ENCODE data around the gene DPH2. TPM values are rescaled to one million over a fixed set of nuclear protein-coding genes. Genes with fewer than 3 reads are reported as not detected.

The DPH2 gene
- polyA plus RNA-seq, 3 donors = 13.0 to 23.6 (median 14.1) TPM

DNA sequence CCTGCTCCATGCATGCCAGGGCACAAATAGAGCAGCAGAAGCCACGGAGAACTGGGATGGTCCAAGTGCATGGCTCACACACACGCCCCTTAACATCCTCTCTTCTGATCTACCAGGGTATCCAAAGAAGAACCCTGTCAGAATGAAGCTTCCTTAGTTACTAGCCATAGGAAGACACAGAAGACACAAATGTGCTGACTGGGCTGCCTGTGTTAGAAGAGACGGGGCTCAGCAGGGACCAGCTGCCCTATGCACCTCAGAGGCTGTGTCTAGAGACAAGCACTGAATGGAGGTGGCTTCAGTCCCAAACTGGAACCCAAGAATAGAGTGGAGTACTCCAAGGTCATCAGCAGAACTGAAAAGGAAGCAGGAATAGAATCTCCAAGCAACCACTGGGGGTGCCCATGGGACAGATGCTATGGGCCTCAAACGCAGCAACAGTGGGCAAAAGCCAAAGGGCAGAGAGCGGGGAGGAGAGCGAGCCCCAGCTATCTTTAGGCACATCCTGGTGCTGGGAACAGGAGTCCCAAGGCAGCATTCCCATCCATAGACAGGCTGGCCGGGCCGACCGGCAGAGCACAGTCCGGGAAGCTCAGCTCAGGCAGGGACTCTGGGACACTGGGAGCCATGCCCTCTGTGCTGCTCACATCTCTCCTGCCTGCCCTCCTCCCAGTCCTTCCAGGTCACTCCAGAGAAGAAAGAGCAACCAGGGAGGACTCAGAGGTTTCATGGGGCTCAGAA, 51.9 kb downstream of the DPH2 start:
- H3K4me1 ChIP-seq (ENCODE audit: control insufficient read depth in 1 of 2, insufficient read depth in 2 of 2, low read length in 2 of 2) = no peaks in the 10 kb centered on the region
- Mint-ChIP-seq H3K27me3 (ENCODE audit: low read depth in 3 of 3) (peaks cover 0 to 7% (median 2%) of the 10 kb centered on the region in 3 donors), H3K36me3 (no peaks in the 10 kb centered on the region), H3K9me3 (no peaks in the 10 kb centered on the region), H3K27ac (no peak overlapping the region), H3K4me3 (no peak overlapping the region), H3K4me1 (no peaks in the 10 kb centered on the region)
- no peaks in the 10 kb centered on the region for H3K27me3 ChIP-seq (ENCODE audit: control insufficient read depth in 2 of 2, insufficient read depth in 2 of 2, low read length in 2 of 2)
- H3K36me3 ChIP-seq (replicated peaks in 1 of 2; ENCODE audit: control insufficient read depth in 1 of 2, insufficient read depth in 2 of 2, low read length in 2 of 2) = no peaks in the 10 kb centered on the region
- WGBS (ENCODE audit: insufficient coverage) = 88% methylated on average over 10 of the region's 10 CpGs
- no peak overlapping the region for H3K4me2 ChIP-seq (replicated peaks; ENCODE audit: extremely low read depth, low read length, poor library complexity, severe bottlenecking)
- H3K27ac ChIP-seq (ENCODE audit: low read depth in 1 of 2, low read length in 2 of 2) = no peak overlapping the region
- intact Hi-C loops (cut with micrococcal nuclease) = no loop called here
- H2AFZ ChIP-seq (ENCODE audit: insufficient read depth, low read depth, low read length, poor library complexity, severe bottlenecking) = no peak overlapping the region
- H3K9ac ChIP-seq (ENCODE audit: insufficient read depth, low read length, poor library complexity, severe bottlenecking) = no peak overlapping the region
- H3K4me3 ChIP-seq (replicated peaks in 1 of 3; ENCODE audit: low read depth in 2 of 3, low read length in 3 of 3) = no peak overlapping the region
- no peaks in the 10 kb centered on the region for H3K9me3 ChIP-seq (replicated peaks in 1 of 2; ENCODE audit: control insufficient read depth in 1 of 2, insufficient read depth in 1 of 2, low read length in 2 of 2)
- DNase-seq = no peak
- TF ChIP-seq CTCF (IDR thresholded peaks at IDR 0.05) = no peak
- no peaks in the 10 kb centered on the region for H4K20me1 ChIP-seq (ENCODE audit: insufficient read depth, low read length)
- H3K79me2 ChIP-seq (ENCODE audit: insufficient read depth, low read length) = no peaks in the 10 kb centered on the region

Other genes with a start within 250 kb of the DPH2 start
- under 1 TPM in 1 of 3 donors, not detected in 2; 0.15 TPM for gene ARTN, start 36.2 kb upstream of the DPH2 start, polyA plus RNA-seq
- 10 to 100 TPM; 10.1 to 20.4 (median 10.6) TPM for gene IPO13, start 23.1 kb upstream of the DPH2 start, polyA plus RNA-seq
- 1,000 to 10,000 TPM in 1 of 3 donors, 100 to 1,000 TPM in 2; 465 to 1,219 (median 954) TPM for gene ATP6V0B, start 5.0 kb downstream of the DPH2 start, polyA plus RNA-seq
- under 1 TPM in 2 of 3 donors, not detected in 1; 0.30 to 0.35 TPM for gene B4GALT2, start 9.2 kb downstream of the DPH2 start, polyA plus RNA-seq
- gene CCDC24, start 21.6 kb downstream of the DPH2 start, polyA plus RNA-seq = 1 to 10 TPM; 1.1 to 3.0 (median 1.9) TPM
- not detected for gene SLC6A9, start 61.5 kb downstream of the DPH2 start, polyA plus RNA-seq
- not detected for gene KLF17, start 148.8 kb downstream of the DPH2 start, polyA plus RNA-seq
- gene KLF18, start 171.6 kb downstream of the DPH2 start, polyA plus RNA-seq = not detected
- 10 to 100 TPM; 18.9 to 51.4 (median 21.3) TPM for gene DMAP1, start 243.5 kb downstream of the DPH2 start, polyA plus RNA-seq